Transverse colon (tissue), 4 donors: ENCODE data around the gene PIK3R5.

Source experiments
- CTCF ChIP-seq, 5 experiments: fragments of 200-600 bp in 3 of 5; fragments of 450-650 bp in 2 of 5; sonication (generic) in 3 of 5; IDR thresholded peaks; 1 replicate in 2 of 5; 2 replicates in 3 of 5; pipeline ENCODE4 v1.5.1; 2016 to 2017; ENCODE audit warnings: antibody characterized with exemption in 5 of 5, inconsistent platforms in 3 of 5, mild to moderate bottlenecking in 2 of 5, moderate library complexity in 1 of 5
- EP300 ChIP-seq: sonication (generic); formaldehyde crosslinking; IDR thresholded peaks from one replicate; pipeline ENCODE4 v1.6.1; 2017; ENCODE audit warnings: antibody characterized with exemption, low read depth
- POLR2A ChIP-seq: fragments of 450-650 bp; IDR thresholded peaks from one replicate; pipeline ENCODE4 v1.6.1; 2016; ENCODE audit warnings: antibody characterized with exemption, mild to moderate bottlenecking, moderate library complexity
- POLR2AphosphoS5 ChIP-seq, 3 donors: sonication (generic); formaldehyde crosslinking; IDR thresholded peaks; one replicate each; pipeline ENCODE4 v1.6.1; 2016; ENCODE audit warnings: antibody characterized with exemption in 3 of 3

- TF ChIP-seq CTCF (IDR thresholded peaks at IDR 0.05) = no peak
- no peak for TF ChIP-seq EP300
- no peak for TF ChIP-seq POLR2AphosphoS5 (IDR thresholded peaks at IDR 0.05)
- no peak for TF ChIP-seq POLR2A
Observed at GRCh38 chr17:8890671-8891070, 74.8 kb downstream of the PIK3R5 start.
